WI38 (cell line): ENCODE measurements around the gene PROS1.
"Not testable (repeated sequence)": the region's sequence is repeated elsewhere in the genome, so short reads cannot be mapped to it uniquely, and the experiment has no call there.

Experiments used
- H3K4me3 ChIP-seq: 2 replicates; pipeline ENCODE4 v1.5.1; 2011; ENCODE audit warnings: low read depth, mild to moderate bottlenecking, control low read depth, low read length
- TF ChIP-seq, protein P1 (sequence below): IDR thresholded peaks from 2 replicates; pipeline ENCODE4 v1.5.1; 2012; ENCODE audit warnings: low read depth, mild to moderate bottlenecking, control low read depth, low read length

Gene PROS1

DNA sequence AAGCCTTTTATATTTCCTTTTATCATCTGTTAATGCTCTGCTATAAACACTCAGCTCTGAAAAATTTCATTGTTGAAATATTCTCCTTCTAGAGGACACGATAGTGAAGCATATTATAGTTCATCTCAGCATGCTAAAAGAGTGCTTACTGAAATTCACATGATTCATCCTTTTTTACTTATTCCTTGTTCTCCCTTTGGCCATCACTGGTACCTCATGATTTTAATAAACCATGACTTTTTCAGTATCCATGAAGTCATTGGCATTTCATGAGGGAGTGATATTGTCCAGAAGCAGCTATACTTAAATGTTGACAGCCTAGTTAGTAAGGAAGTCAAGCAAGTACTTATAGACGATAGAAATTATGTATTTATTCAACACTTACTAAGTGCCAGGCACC is 112.7 kb downstream of the PROS1 start:
- H3K4me3 ChIP-seq = no peak overlapping the region
- TF ChIP-seq, protein P1, sequence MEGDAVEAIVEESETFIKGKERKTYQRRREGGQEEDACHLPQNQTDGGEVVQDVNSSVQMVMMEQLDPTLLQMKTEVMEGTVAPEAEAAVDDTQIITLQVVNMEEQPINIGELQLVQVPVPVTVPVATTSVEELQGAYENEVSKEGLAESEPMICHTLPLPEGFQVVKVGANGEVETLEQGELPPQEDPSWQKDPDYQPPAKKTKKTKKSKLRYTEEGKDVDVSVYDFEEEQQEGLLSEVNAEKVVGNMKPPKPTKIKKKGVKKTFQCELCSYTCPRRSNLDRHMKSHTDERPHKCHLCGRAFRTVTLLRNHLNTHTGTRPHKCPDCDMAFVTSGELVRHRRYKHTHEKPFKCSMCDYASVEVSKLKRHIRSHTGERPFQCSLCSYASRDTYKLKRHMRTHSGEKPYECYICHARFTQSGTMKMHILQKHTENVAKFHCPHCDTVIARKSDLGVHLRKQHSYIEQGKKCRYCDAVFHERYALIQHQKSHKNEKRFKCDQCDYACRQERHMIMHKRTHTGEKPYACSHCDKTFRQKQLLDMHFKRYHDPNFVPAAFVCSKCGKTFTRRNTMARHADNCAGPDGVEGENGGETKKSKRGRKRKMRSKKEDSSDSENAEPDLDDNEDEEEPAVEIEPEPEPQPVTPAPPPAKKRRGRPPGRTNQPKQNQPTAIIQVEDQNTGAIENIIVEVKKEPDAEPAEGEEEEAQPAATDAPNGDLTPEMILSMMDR = no peak

DNA sequence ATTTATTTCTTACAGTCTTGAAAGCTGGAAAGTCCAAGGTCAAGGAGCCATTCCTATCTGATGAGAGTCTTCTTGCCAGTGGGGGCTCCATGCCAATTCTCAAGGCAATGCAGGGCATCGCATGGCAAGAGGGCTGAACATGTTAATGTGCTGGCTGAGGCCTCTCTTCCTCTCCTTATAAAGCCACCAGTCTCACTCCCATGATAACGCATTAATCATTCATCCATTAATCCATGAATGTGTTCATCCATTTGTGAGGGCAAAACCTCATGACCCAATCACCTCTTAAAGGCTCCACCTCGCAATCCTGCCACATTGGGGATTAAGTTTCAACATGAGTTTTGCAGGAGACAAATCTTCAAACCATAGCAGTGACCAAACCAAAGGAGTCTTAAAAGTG is 118.3 kb downstream of the PROS1 start:
- TF ChIP-seq, protein P1 = no peak
- H3K4me3 ChIP-seq = no peak overlapping the region

GRCh38 chr3:93852228-93852627 is 121.5 kb downstream of the PROS1 start:
- H3K4me3 ChIP-seq = not testable (repeated sequence)

GRCh38 chr3:93843981-93844380 is 129.7 kb downstream of the PROS1 start:
- TF ChIP-seq, protein P1 = no peak
- no peak overlapping the region for H3K4me3 ChIP-seq

GRCh38 chr3:93839193-93839592 is 134.5 kb downstream of the PROS1 start:
- H3K4me3 ChIP-seq = not testable (repeated sequence)
